Neural progenitor cell (in vitro differentiated cells): ENCODE measurements around the gene PARK7. TPM values are rescaled to one million over a fixed set of nuclear protein-coding genes. Genes with fewer than 3 reads are reported as not detected.

Source experiments
- DNase-seq: peaks from one replicate; pipeline ENCODE4 v3.0.0-alpha.2; 2016; ENCODE audit warnings: low spot score
- H2AFZ ChIP-seq: fragments of 200-600 bp; sonication (generic); replicated peaks from 2 replicates; pipeline ENCODE4 v1.6.1; 2016; ENCODE audit warnings: antibody characterized with exemption
- H3F3A ChIP-seq: fragments of 200-600 bp; sonication (generic); 2 replicates; pipeline ENCODE4 v1.6.1; 2016; ENCODE audit warnings: antibody characterized with exemption, low read depth
- H3K27ac ChIP-seq: fragments of 200-600 bp; sonication (generic); 2 replicates; pipeline ENCODE4 v1.5.1; 2016; ENCODE audit warnings: mild to moderate bottlenecking
- H3K27me3 ChIP-seq: fragments of 200-600 bp; sonication (generic); 2 replicates; pipeline ENCODE4 v1.6.1; 2016; ENCODE audit warnings: mild to moderate bottlenecking, moderate library complexity
- H3K36me3 ChIP-seq: fragments of 200-600 bp; sonication (generic); 2 replicates; pipeline ENCODE4 v1.5.1; 2016
- H3K4me1 ChIP-seq: fragments of 200-600 bp; sonication (generic); 2 replicates; pipeline ENCODE4 v1.6.1; 2016; ENCODE audit warnings: mixed run types
- H3K4me2 ChIP-seq: fragments of 200-600 bp; sonication (generic); 2 replicates; pipeline ENCODE4 v1.6.1; 2016
- H3K4me3 ChIP-seq: fragments of 200-600 bp; sonication (generic); 2 replicates; pipeline ENCODE4 v1.5.1; 2016
- H3K79me2 ChIP-seq: fragments of 200-600 bp; sonication (generic); 2 replicates; pipeline ENCODE4 v1.6.1; 2016; ENCODE audit warnings: low read depth
- H3K9ac ChIP-seq: fragments of 200-600 bp; sonication (generic); 2 replicates; pipeline ENCODE4 v1.6.1; 2016
- H3K9me3 ChIP-seq: fragments of 200-600 bp; sonication (generic); 2 replicates; pipeline ENCODE4 v1.5.1; 2016; ENCODE audit warnings: low read depth
- H4K20me1 ChIP-seq: fragments of 200-600 bp; sonication (generic); 2 replicates; pipeline ENCODE4 v1.6.1; 2016; ENCODE audit warnings: low read depth
- H3K27ac Mint-ChIP-seq: 3 replicates; pipeline ENCODE4 v1.8.0; 2021; ENCODE audit warnings: mixed read lengths
- H3K27me3 Mint-ChIP-seq: 2 replicates; pipeline ENCODE4 v1.8.0; 2022; ENCODE audit warnings: low read depth, mild to moderate bottlenecking, inconsistent platforms, moderate library complexity, mixed read lengths; ENCODE audit not compliant: insufficient read depth
- H3K36me3 Mint-ChIP-seq: 3 replicates; pipeline ENCODE4 v1.8.0; 2021; ENCODE audit warnings: mixed read lengths
- H3K4me1 Mint-ChIP-seq: 3 replicates; pipeline ENCODE4 v1.8.0; 2021; ENCODE audit warnings: mixed read lengths
- H3K4me3 Mint-ChIP-seq: 3 replicates; pipeline ENCODE4 v1.8.0; 2021; ENCODE audit warnings: mild to moderate bottlenecking, moderate library complexity, mixed read lengths
- H3K9me3 Mint-ChIP-seq: 3 replicates; pipeline ENCODE4 v1.8.0; 2020; ENCODE audit warnings: mixed read lengths
- EZH2 ChIP-seq: fragments of 200-600 bp; sonication (generic); IDR thresholded peaks from 2 replicates; pipeline ENCODE4 v1.6.1; 2017; ENCODE audit warnings: antibody characterized with exemption, mild to moderate bottlenecking, moderate library complexity
- EZH2phosphoT487 ChIP-seq: fragments of 200-600 bp; sonication (generic); IDR thresholded peaks from 2 replicates; pipeline ENCODE4 v1.6.1; 2017; ENCODE audit warnings: antibody characterized with exemption
- total RNA-seq: library from RNA; depleted of rRNA; stranded (reverse); fragments of >200 nt; gene quantifications from 2 replicates; pipeline ENCODE4 v1.2.3, GENCODE V29; 2015; ENCODE audit warnings: low replicate concordance
- TF ChIP-seq, protein P1 (sequence below): fragments of 200-600 bp; sonication (generic); IDR thresholded peaks from 2 replicates; pipeline ENCODE4 v1.5.1; 2017; ENCODE audit warnings: antibody characterized with exemption, mild to moderate bottlenecking

PARK7 gene
- total RNA-seq, 1 donor from 2014 or later, result 214 TPM

DNA sequence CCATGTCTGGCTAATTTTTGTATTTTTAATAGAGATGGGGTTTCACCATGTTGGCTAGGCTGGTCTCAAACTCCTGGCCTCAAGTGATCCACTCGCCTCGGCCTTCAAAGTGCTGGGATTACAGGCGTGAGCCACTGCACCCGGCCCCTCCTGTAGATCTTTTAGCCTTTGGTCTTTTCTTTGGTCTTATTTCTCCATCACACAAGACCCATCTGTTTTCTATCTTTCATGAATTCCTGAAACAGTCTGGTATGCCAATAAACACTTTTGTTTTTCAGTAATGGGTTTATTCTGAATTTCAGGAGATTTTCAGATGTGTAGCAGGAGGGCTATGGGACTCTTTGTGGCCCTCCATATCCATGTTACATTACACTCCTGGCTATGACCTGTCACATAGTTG is 41.4 kb downstream of the PARK7 start:
- Histone ChIP-seq H4K20me1 (no peaks in the 10 kb centered on the region), H3K4me3 (no peak overlapping the region), H3K9me3 (no peaks in the 10 kb centered on the region), H3K9ac (no peak overlapping the region), H3K79me2 (no peaks in the 10 kb centered on the region), H3K4me2 (no peak overlapping the region), H3K27me3 (no peaks in the 10 kb centered on the region), H3K36me3 (no peaks in the 10 kb centered on the region), H2AFZ (no peak overlapping the region), H3K4me1 (peaks cover 12% of the 10 kb centered on the region), H3F3A (no peaks in the 10 kb centered on the region), H3K27ac (no peak overlapping the region)
- TF ChIP-seq, protein P1, sequence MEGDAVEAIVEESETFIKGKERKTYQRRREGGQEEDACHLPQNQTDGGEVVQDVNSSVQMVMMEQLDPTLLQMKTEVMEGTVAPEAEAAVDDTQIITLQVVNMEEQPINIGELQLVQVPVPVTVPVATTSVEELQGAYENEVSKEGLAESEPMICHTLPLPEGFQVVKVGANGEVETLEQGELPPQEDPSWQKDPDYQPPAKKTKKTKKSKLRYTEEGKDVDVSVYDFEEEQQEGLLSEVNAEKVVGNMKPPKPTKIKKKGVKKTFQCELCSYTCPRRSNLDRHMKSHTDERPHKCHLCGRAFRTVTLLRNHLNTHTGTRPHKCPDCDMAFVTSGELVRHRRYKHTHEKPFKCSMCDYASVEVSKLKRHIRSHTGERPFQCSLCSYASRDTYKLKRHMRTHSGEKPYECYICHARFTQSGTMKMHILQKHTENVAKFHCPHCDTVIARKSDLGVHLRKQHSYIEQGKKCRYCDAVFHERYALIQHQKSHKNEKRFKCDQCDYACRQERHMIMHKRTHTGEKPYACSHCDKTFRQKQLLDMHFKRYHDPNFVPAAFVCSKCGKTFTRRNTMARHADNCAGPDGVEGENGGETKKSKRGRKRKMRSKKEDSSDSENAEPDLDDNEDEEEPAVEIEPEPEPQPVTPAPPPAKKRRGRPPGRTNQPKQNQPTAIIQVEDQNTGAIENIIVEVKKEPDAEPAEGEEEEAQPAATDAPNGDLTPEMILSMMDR, result no peak
- TF ChIP-seq EZH2phosphoT487, result no peak
- no peak for TF ChIP-seq EZH2
- Mint-ChIP-seq H3K27me3 (no peaks in the 10 kb centered on the region), H3K27ac (no peak overlapping the region), H3K4me1 (peaks cover 14% of the 10 kb centered on the region), H3K9me3 (no peaks in the 10 kb centered on the region), H3K36me3 (peaks cover 4% of the 10 kb centered on the region), H3K4me3 (no peak overlapping the region)
- no peak for DNase-seq

DNA sequence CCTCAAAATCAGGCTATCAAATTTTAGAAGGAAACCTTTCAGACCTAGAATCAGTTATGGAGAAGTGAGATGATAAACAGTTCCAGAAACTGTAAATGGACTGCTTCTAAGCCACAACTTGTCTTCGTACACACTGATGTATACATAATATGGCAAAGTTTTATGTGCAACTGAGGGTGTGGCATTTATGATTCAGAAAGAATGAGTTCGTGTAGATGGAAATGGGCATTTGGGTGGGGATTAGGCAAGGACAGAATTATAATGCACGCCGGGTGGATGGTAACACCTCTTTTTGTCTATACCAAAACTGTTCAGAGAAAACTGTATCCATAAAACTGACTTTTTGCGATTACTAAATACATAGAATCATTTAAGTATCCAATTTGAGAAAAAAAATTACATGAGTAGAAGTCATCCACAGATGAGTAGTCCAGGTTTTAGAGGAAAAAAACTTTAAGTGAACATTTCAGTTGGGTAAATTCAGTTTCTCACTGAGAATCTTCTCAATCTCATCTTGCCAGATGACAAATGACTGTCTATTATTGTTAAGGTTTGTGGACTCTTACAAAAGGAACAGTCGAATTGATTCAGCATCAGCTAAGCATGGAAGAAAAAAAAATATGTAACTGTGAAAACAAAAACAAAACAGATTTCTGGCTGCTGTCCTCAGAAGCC is 42.1 kb downstream of the PARK7 start:
- TF ChIP-seq EZH2phosphoT487 (no peak), EZH2 (no peak)
- TF ChIP-seq, protein P1, result no peak
- no peaks in the 10 kb centered on the region for H4K20me1 ChIP-seq
- no peaks in the 10 kb centered on the region for H3K27me3 Mint-ChIP-seq
- peaks cover 12% of the 10 kb centered on the region for H3K4me1 ChIP-seq
- no peak overlapping the region for H3K9ac ChIP-seq
- DNase-seq, result no peak
- H3K9me3 ChIP-seq, result no peaks in the 10 kb centered on the region
- no peak overlapping the region for H3K4me3 ChIP-seq
- no peaks in the 10 kb centered on the region for H3K9me3 Mint-ChIP-seq
- no peak overlapping the region for H3K4me3 Mint-ChIP-seq
- H3K4me2 ChIP-seq, result no peak overlapping the region
- H3K27ac Mint-ChIP-seq, result no peak overlapping the region
- no peaks in the 10 kb centered on the region for H3K79me2 ChIP-seq
- H3K36me3 Mint-ChIP-seq, result peaks cover 3% of the 10 kb centered on the region
- H2AFZ ChIP-seq, result no peak overlapping the region
- H3K4me1 Mint-ChIP-seq, result peaks cover 14% of the 10 kb centered on the region
- no peaks in the 10 kb centered on the region for H3K27me3 ChIP-seq
- no peaks in the 10 kb centered on the region for H3K36me3 ChIP-seq
- no peak overlapping the region for H3K27ac ChIP-seq
- no peaks in the 10 kb centered on the region for H3F3A ChIP-seq

DNA sequence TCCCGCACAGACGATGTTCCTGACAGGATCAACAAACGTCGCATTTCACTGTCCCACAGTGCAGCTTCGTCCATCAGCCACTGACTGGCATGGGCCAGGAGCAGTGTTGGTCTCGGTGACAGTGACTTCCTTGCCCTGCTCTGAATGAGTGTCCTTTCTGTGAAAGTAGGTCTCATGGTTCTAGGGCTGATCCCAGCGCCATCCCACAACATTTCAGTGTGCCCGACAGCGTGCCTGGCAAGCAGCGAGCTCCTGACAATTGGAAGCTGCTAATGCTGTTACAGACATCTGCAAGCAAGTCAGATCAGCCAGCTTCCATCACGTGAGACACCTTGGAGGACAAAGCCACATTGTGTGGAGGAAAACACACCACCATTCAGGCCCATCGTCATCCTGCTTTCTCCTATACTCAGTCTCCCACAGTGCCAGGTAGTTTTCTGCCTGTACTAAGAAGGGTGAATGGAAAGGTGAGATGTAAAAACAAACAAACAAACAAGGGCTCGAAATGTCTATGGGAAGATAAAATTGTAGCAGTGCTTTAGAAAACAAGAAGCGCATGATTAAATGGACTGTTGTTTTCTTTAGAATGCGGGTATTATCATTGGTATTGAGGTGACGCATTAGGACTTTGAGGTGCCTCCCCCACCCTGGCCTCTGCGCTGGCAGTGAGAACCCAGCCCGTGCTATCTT is 42.7 kb downstream of the PARK7 start:
- H3K36me3 ChIP-seq, result no peaks in the 10 kb centered on the region
- H4K20me1 ChIP-seq, result no peaks in the 10 kb centered on the region
- H3K9me3 ChIP-seq, result no peaks in the 10 kb centered on the region
- peak overlapping the region; percentile 7 for H3K4me2 ChIP-seq
- no peak overlapping the region for H3K9ac ChIP-seq
- H3K4me3 Mint-ChIP-seq, result no peak overlapping the region
- no peaks in the 10 kb centered on the region for H3K27me3 ChIP-seq
- no peak overlapping the region for H3K4me3 ChIP-seq
- no peak for TF ChIP-seq EZH2phosphoT487
- TF ChIP-seq EZH2, result no peak
- TF ChIP-seq, protein P1, result no peak
- H2AFZ ChIP-seq, result no peak overlapping the region
- no peaks in the 10 kb centered on the region for H3F3A ChIP-seq
- H3K4me1 Mint-ChIP-seq, result peaks cover 14% of the 10 kb centered on the region
- peaks cover 12% of the 10 kb centered on the region for H3K4me1 ChIP-seq
- no peaks in the 10 kb centered on the region for H3K9me3 Mint-ChIP-seq
- no peaks in the 10 kb centered on the region for H3K79me2 ChIP-seq
- DNase-seq, result peak; percentile 42
- H3K27ac Mint-ChIP-seq, result no peak overlapping the region
- no peak overlapping the region for H3K27ac ChIP-seq
- H3K36me3 Mint-ChIP-seq, result peaks cover 5% of the 10 kb centered on the region
- H3K27me3 Mint-ChIP-seq, result no peaks in the 10 kb centered on the region
